HepG2 (cell line): ENCODE measurements around the gene ESYT1. TPM values are rescaled to one million over a fixed set of nuclear protein-coding genes. Genes with fewer than 3 reads are reported as not detected.

ENCODE experiments used
- ATF2 ChIP-seq: sonication (generic); formaldehyde crosslinking; IDR thresholded peaks from 2 replicates; pipeline ENCODE4 v1.4.0; 2020; ENCODE audit warnings: missing genetic modification reagents
- DZIP1 ChIP-seq: sonication (generic); formaldehyde crosslinking; IDR thresholded peaks from 2 replicates; pipeline ENCODE4 v1.5.0; 2020; ENCODE audit warnings: mild to moderate bottlenecking, missing genetic modification reagents
- ESRRA ChIP-seq: sonication (generic); formaldehyde crosslinking; IDR thresholded peaks from 2 replicates; pipeline ENCODE4 v1.5.1; 2020; ENCODE audit warnings: mild to moderate bottlenecking, low read depth, missing genetic modification reagents
- FOXO1 ChIP-seq: sonication (generic); formaldehyde crosslinking; IDR thresholded peaks from 2 replicates; pipeline ENCODE4 v1.4.0; 2020; ENCODE audit warnings: missing genetic modification reagents
- KDM5B ChIP-seq: sonication (generic); formaldehyde crosslinking; IDR thresholded peaks from 2 replicates; pipeline ENCODE4 v1.4.0; 2020; ENCODE audit warnings: missing genetic modification reagents, mild to moderate bottlenecking, borderline replicate concordance
- NCOA5 ChIP-seq: sonication (generic); formaldehyde crosslinking; IDR thresholded peaks from 2 replicates; pipeline ENCODE4 v1.4.0; 2020; ENCODE audit warnings: missing genetic modification reagents
- ZBTB38 ChIP-seq: sonication (generic); formaldehyde crosslinking; IDR thresholded peaks from 2 replicates; pipeline ENCODE4 v1.5.1; 2020; ENCODE audit warnings: mild to moderate bottlenecking, missing genetic modification reagents
- ZKSCAN1 ChIP-seq: fragments of 150-350 bp; IDR thresholded peaks from 2 replicates; pipeline ENCODE4 v1.6.1; 2014; ENCODE audit warnings: low read length
- ZNF407 ChIP-seq: sonication (generic); formaldehyde crosslinking; IDR thresholded peaks from one replicate; pipeline ENCODE4 v1.5.1; 2020; ENCODE audit warnings: mild to moderate bottlenecking, missing genetic modification reagents; ENCODE audit errors: not compliant biosample characterization
- ZNF569 ChIP-seq: sonication (generic); formaldehyde crosslinking; IDR thresholded peaks from 2 replicates; pipeline ENCODE4 v1.5.0; 2020; ENCODE audit warnings: mild to moderate bottlenecking, missing genetic modification reagents, moderate library complexity, borderline replicate concordance
- ZNF720 ChIP-seq: sonication (generic); formaldehyde crosslinking; IDR thresholded peaks from 2 replicates; pipeline ENCODE4 v1.4.0; 2020; ENCODE audit warnings: missing genetic modification reagents
- polyA plus RNA-seq, 8 experiments: library from polyadenylated mRNA; depleted of rRNA in 3 of 8; stranded (reverse) in 7 of 8; unstranded in 1 of 8; fragments of >200 nt; fragmentation: Illumina TruSeq in 4 of 8; extraction: Trizol in 4 of 8; gene quantifications; 2 replicates each; pipeline versions ENCODE4 v1.2.1 to v1.2.3, GENCODE V29; 2011 to 2016; ENCODE audit warnings: low read depth in 4 of 8, missing spikeins in 1 of 8, mixed read lengths in 1 of 8; ENCODE audit not compliant: insufficient read depth in 1 of 8
- total RNA-seq, 5 experiments: library from RNA; depleted of rRNA; stranded (reverse); fragments of >200 nt; fragmentation: Illumina TruSeq; extraction: Trizol; gene quantifications; 2 replicates each; pipeline ENCODE4 v1.2.3, GENCODE V29; 2016; ENCODE audit warnings: low read depth in 1 of 5
- TF ChIP-seq, protein P1 (sequence below): sonication (generic); formaldehyde crosslinking; IDR thresholded peaks from 2 replicates; pipeline ENCODE4 v1.4.0; 2020; ENCODE audit warnings: missing genetic modification reagents

ESYT1 gene
- total and polyA plus RNA-seq, 2 of the 13 experiments (the other 11 are each of a cell fraction or from before 2014, with no cell fraction given) = 66.9 to 71.0 TPM

DNA sequence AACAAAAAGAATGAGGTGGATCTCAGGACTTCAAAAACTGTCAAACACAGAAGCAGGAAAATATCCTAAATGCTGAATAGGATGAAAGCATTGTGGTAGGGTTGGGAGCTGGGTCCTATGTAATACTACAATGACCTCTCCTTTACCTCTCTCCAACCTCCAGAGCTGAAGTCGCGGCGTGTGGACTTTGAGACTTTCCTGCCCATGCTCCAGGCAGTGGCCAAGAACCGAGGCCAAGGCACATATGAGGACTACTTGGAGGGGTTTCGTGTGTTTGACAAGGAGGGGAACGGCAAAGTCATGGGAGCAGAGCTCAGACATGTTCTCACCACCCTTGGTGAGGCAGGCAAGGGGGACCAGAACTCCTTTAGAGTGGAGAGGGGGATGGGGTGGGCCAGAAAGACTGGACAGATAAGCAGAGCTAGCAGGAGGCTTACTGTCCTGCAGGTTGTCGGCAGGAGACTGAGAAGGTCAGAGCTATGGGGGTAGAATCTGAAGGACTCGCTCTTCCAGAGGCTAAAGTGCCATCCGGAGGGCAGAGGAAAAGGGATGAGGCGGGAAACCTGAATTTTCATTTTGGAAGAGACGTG, 27.3 kb downstream of the ESYT1 start (continued):
- TF ChIP-seq ZNF407 (CRISPR knock-in tag) (no peak), ZBTB38 (CRISPR knock-in tag) (0 out of 2 replicates have a peak, but pooled peaks have one; percentile 23), ZNF569 (CRISPR knock-in tag) (no peak), ZKSCAN1 (no peak), FOXO1 (CRISPR knock-in tag) (no peak), ATF2 (no peak), ZNF720 (CRISPR knock-in tag) (no peak), ESRRA (CRISPR knock-in tag) (0 out of 2 replicates have a peak, but pooled peaks have one; percentile 18), KDM5B (CRISPR knock-in tag) (no peak), NCOA5 (CRISPR knock-in tag) (no peak), DZIP1 (no peak)
- TF ChIP-seq, protein P1, sequence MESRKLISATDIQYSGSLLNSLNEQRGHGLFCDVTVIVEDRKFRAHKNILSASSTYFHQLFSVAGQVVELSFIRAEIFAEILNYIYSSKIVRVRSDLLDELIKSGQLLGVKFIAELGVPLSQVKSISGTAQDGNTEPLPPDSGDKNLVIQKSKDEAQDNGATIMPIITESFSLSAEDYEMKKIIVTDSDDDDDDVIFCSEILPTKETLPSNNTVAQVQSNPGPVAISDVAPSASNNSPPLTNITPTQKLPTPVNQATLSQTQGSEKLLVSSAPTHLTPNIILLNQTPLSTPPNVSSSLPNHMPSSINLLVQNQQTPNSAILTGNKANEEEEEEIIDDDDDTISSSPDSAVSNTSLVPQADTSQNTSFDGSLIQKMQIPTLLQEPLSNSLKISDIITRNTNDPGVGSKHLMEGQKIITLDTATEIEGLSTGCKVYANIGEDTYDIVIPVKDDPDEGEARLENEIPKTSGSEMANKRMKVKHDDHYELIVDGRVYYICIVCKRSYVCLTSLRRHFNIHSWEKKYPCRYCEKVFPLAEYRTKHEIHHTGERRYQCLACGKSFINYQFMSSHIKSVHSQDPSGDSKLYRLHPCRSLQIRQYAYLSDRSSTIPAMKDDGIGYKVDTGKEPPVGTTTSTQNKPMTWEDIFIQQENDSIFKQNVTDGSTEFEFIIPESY (CRISPR knock-in tag) = peak; percentile 30; the same call in 1 of the 2 replicates
